Measurements from ENCODE around the gene NOL9.

- TF ChIP-seq, protein P1, sequence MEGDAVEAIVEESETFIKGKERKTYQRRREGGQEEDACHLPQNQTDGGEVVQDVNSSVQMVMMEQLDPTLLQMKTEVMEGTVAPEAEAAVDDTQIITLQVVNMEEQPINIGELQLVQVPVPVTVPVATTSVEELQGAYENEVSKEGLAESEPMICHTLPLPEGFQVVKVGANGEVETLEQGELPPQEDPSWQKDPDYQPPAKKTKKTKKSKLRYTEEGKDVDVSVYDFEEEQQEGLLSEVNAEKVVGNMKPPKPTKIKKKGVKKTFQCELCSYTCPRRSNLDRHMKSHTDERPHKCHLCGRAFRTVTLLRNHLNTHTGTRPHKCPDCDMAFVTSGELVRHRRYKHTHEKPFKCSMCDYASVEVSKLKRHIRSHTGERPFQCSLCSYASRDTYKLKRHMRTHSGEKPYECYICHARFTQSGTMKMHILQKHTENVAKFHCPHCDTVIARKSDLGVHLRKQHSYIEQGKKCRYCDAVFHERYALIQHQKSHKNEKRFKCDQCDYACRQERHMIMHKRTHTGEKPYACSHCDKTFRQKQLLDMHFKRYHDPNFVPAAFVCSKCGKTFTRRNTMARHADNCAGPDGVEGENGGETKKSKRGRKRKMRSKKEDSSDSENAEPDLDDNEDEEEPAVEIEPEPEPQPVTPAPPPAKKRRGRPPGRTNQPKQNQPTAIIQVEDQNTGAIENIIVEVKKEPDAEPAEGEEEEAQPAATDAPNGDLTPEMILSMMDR (IDR thresholded peaks at IDR 0.05; ENCODE audit: low read depth, low read length), result no peak
- TF ChIP-seq EZH2phosphoT487 (IDR thresholded peaks at IDR 0.05; ENCODE audit: low read depth), result no peak
These were observed 15.4 kb downstream of the NOL9 start for GRCh38 chr1:6538956-6539355.
